Common myeloid progenitor, CD34-positive (primary cell): ENCODE results near the gene SUGCT.

Experiments used
- CTCF ChIA-PET: fragments of 350-600 bp; sonication (Branson Sonifier 250); formaldehyde crosslinking; loops from one replicate; lab custom pipeline; 2021; ENCODE audit warnings: antibody characterized with exemption; lab: Charles Lee
- POLR2A ChIA-PET: fragments of 350-600 bp; sonication (Branson Sonifier 250); formaldehyde crosslinking; loops from one replicate; lab custom pipeline; 2021; ENCODE audit warnings: antibody characterized with exemption; lab: Charles Lee
- DNase-seq, 3 donors: peaks; one replicate each; pipeline versions ENCODE4 v3.0.0 to v3.0.0-alpha.2; 2013
- H3K27ac ChIP-seq, 2 experiments: 1 replicate in 1 of 2; 2 replicates in 1 of 2; pipeline ENCODE4 v1.7.0; 2013; ENCODE audit warnings: inconsistent platforms in 2 of 2, low read length in 2 of 2, mild to moderate bottlenecking in 2 of 2, low read depth in 1 of 2, moderate library complexity in 1 of 2; ENCODE audit not compliant: severe bottlenecking in 2 of 2, insufficient read depth in 1 of 2, poor library complexity in 1 of 2
- H3K27me3 ChIP-seq, 5 experiments: replicated peaks in 2 of 5; 1 replicate in 3 of 5; 2 replicates in 2 of 5; pipeline versions ENCODE4 v1.6.1 to v1.7.0; 2013; ENCODE audit warnings: low read length in 4 of 5, mild to moderate bottlenecking in 2 of 5, moderate library complexity in 2 of 5, inconsistent platforms in 1 of 5; ENCODE audit not compliant: insufficient read depth in 5 of 5, control insufficient read depth in 4 of 5
- H3K36me3 ChIP-seq, 4 experiments: 1 replicate in 2 of 4; 2 replicates in 2 of 4; pipeline versions ENCODE4 v1.6.1 to v1.7.0; 2013; ENCODE audit warnings: low read length in 3 of 4, control low read depth in 1 of 4, mild to moderate bottlenecking in 1 of 4; ENCODE audit not compliant: control insufficient read depth in 4 of 4, insufficient read depth in 4 of 4
- H3K4me1 ChIP-seq, 4 experiments: 1 replicate in 3 of 4; 2 replicates in 1 of 4; pipeline versions ENCODE4 v1.6.1 to v1.7.1; 2013; ENCODE audit warnings: low read length in 3 of 4, mild to moderate bottlenecking in 3 of 4, control low read depth in 1 of 4, inconsistent platforms in 1 of 4, moderate library complexity in 1 of 4; ENCODE audit not compliant: control insufficient read depth in 4 of 4, insufficient read depth in 4 of 4; ENCODE audit errors: control extremely low read depth in 1 of 4
- H3K4me3 ChIP-seq, 7 experiments: 1 replicate in 4 of 7; 2 replicates in 3 of 7; pipeline versions ENCODE4 v1.5.1 to v1.7.0; 2013; ENCODE audit warnings: mild to moderate bottlenecking in 7 of 7, low read length in 6 of 7, moderate library complexity in 6 of 7, inconsistent platforms in 2 of 7, low read depth in 2 of 7, control low read depth in 1 of 7; ENCODE audit not compliant: insufficient read depth in 4 of 7, control insufficient read depth in 1 of 7; ENCODE audit errors: extremely low read depth in 1 of 7
- H3K9me3 ChIP-seq, 5 experiments: 1 replicate in 4 of 5; 2 replicates in 1 of 5; pipeline versions ENCODE4 v1.6.1 to v1.7.1; 2013; ENCODE audit warnings: low read length in 4 of 5, mild to moderate bottlenecking in 2 of 5, inconsistent platforms in 1 of 5, low read depth in 1 of 5, moderate library complexity in 1 of 5; ENCODE audit not compliant: control insufficient read depth in 4 of 5, insufficient read depth in 2 of 5; ENCODE audit errors: control extremely low read depth in 1 of 5
- WGBS: methylation state at CpG from one replicate; pipeline ENCODE4 v1.1.5; 2013; ENCODE audit not compliant: insufficient coverage; 5-methylcytosine and 5-hydroxymethylcytosine counted together

Gene SUGCT

DNA sequence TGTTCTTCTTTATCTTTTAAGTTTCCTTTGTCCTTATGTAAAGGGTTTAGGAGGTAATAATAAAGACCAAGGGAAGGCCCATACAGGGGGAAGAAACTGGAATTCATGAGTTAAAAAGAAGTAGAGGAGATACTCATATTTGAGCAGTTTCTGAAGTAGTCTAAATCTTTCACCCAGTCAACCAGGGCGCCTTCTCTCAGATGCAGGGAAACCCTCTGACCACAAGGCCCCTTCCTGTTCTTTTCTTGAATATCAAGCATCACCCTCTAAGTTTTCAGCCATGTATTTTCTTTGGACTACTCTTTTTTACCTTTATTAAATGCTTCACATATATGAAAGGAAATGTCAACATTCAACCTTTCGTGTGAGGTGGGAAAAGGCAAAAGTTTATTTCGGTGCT lies 630.8 kb downstream of the SUGCT start:
- Histone ChIP-seq H3K4me3 (no peak overlapping the region), H3K9me3 (no peaks in the 10 kb centered on the region), H3K4me1 (peaks cover 3 to 18% (median 6%) of the 10 kb centered on the region in 4 experiments), H3K27ac (no peak overlapping the region), H3K36me3 (no peaks in the 10 kb centered on the region), H3K27me3 (peaks cover 0 to 2% (median 0%) of the 10 kb centered on the region in 5 experiments)
- DNase-seq: peak; percentile 20 to 83 (median 71)
- POLR2A ChIA-PET: no interaction called here
- WGBS: no CpG with 5 or more reads among the region's 3 CpGs
- CTCF ChIA-PET: interaction anchor here (1.5 kb wide), 1 partner anchor 13 kb away, joined by 3 read pairs; no protein-coding TSS in a partner anchor

GRCh38 chr7:40772096-40772495 lies 637.3 kb downstream of the SUGCT start:
- Histone ChIP-seq H3K27ac (no peak overlapping the region), H3K9me3 (no peaks in the 10 kb centered on the region), H3K36me3 (no peaks in the 10 kb centered on the region), H3K4me3 (no peak overlapping the region), H3K4me1 (peaks cover 0 to 4% (median 1%) of the 10 kb centered on the region in 4 experiments), H3K27me3 (peaks cover 0 to under 1% (median 0%) of the 10 kb centered on the region in 5 experiments)
- 79% methylated on average over 2 of the region's 3 CpGs for whole genome bisulfite sequencing
- ChIA-PET POLR2A (no interaction called here), CTCF (no interaction called here)
- DNase-seq: no peak

DNA sequence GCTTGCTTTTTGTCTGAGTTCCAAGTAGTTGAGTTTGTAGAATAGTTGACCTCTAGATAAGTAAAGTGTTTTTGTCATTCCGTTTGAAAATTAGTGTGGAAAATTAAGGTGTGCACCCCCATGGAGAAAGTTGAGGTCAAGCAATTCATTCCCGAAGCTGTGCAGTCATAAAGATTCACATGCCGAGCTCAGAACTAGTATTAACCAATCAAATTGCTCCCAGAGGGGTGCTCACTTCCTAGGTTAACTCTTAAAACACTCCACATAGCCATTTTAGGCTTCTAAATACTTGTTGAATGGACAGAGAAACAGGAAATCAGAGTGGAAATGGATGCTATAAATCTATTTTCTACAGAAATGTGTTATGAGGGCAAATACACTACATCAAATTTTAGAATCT lies 638.9 kb downstream of the SUGCT start:
- Histone ChIP-seq H3K27me3 (peaks cover 0 to 1% (median 0%) of the 10 kb centered on the region in 5 experiments), H3K4me1 (peaks cover 0 to 4% (median 1%) of the 10 kb centered on the region in 4 experiments), H3K36me3 (no peaks in the 10 kb centered on the region), H3K9me3 (no peaks in the 10 kb centered on the region), H3K4me3 (no peak overlapping the region), H3K27ac (no peak overlapping the region)
- WGBS: 70% methylated on average over 2 of the region's 3 CpGs
- ChIA-PET POLR2A (no interaction called here), CTCF (no interaction called here)
- no peak for DNase-seq

DNA sequence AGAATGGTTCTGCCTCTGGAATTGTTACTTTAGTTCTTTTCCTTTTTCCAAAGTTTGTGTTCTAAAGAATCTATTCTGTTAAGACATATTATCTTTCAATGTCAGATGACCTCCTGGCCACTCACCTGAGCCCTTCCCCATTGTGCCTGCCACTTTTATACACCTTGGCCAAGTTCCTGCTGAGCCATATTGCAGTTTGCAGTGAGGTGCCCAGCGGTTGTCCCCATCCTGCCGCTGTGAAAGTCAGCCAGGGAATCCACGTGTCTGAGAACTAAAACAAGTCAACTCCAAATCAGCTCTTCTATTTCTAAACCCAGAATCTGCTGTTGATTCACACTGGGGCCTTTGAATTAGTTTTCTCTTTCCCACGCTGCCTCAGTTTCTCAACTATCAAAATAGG lies 641.1 kb downstream of the SUGCT start:
- no peak for DNase-seq
- no peak overlapping the region for H3K27ac ChIP-seq
- peaks cover 0 to 4% (median 1%) of the 10 kb centered on the region in 4 experiments for H3K4me1 ChIP-seq
- POLR2A ChIA-PET: no interaction called here
- H3K36me3 ChIP-seq: no peaks in the 10 kb centered on the region
- no peaks in the 10 kb centered on the region for H3K9me3 ChIP-seq
- no peak overlapping the region for H3K4me3 ChIP-seq
- H3K27me3 ChIP-seq: peaks cover 0 to 1% (median 0%) of the 10 kb centered on the region in 5 experiments
- 95% methylated on average over 4 of the region's 4 CpGs for WGBS
- CTCF ChIA-PET: no interaction called here

DNA sequence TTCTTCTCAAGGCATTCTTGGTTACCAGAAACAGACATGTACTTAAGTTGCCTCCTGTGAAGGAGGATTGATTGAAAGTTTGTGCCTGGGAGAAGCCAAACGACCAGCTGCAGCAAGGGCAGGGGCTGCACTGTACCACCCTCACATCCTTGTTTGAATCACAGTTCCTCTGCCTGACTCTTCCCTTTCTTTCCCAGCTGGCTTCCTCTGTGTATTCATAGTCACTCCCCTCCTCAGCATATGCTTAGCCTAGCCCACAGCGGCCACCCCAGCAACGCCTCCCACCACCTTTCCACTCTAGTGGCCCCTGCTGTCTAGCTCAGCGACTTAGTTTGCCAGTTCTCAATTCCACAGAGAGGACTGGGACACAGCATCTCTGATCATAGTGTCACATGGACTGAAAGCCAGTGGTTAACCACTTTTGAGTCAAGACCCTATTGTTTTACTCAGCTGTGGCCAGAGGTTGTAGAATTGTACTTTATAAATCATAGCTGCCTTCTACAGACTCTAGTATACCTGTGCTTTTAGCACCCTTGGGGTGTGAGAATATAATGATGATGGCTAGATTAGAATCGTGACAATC lies 643.0 kb downstream of the SUGCT start:
- ChIA-PET POLR2A (interaction anchor here (0.6 kb wide), 1 partner anchor 223 kb away, joined by 4 read pairs; no protein-coding TSS in a partner anchor), CTCF (interaction anchor here (1.1 kb wide), 1 partner anchor 17 kb away, joined by 3 read pairs; no protein-coding TSS in a partner anchor)
- Histone ChIP-seq H3K27ac (no peak overlapping the region), H3K36me3 (no peaks in the 10 kb centered on the region), H3K4me3 (no peak overlapping the region), H3K4me1 (peaks cover 0 to 9% (median 2%) of the 10 kb centered on the region in 4 experiments), H3K27me3 (peaks cover 0 to 1% (median 0%) of the 10 kb centered on the region in 5 experiments), H3K9me3 (no peaks in the 10 kb centered on the region)
- 70% methylated on average over 1 of the region's 5 CpGs for WGBS
- DNase-seq: no peak

DNA sequence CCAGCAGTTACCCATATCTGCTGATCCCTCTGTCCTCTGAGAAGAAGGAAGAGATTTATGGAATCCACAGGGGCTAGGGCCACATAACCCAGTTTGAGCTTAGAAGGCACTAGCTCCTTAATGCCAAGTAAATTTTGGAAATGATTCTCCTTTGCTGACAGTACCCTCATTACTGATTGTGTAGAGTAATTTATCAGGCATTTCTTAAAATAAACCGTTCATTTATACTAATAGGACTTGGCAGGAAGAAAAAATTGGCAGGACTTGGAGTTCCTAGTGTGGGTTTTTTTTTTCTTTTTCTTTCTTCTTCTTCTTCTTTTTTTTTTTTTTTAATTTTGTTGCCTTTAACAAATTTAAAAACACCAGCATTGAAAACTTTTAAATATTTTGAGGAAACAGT lies 645.7 kb downstream of the SUGCT start:
- peaks cover 0 to 17% (median 1%) of the 10 kb centered on the region in 4 experiments for H3K4me1 ChIP-seq
- ChIA-PET POLR2A (no interaction called here), CTCF (interaction anchor here (0.6 to 1.2 kb wide), 2 partner anchors 17 to 450 kb away, joined by 3 read pairs; no protein-coding TSS in a partner anchor)
- DNase-seq: no peak
- H3K36me3 ChIP-seq: no peaks in the 10 kb centered on the region
- H3K27me3 ChIP-seq: peaks cover 0 to 1% (median 0%) of the 10 kb centered on the region in 5 experiments
- H3K4me3 ChIP-seq: no peak overlapping the region
- no peaks in the 10 kb centered on the region for H3K9me3 ChIP-seq
- no CpG with 5 or more reads among the region's 1 CpG for WGBS
- no peak overlapping the region for H3K27ac ChIP-seq

DNA sequence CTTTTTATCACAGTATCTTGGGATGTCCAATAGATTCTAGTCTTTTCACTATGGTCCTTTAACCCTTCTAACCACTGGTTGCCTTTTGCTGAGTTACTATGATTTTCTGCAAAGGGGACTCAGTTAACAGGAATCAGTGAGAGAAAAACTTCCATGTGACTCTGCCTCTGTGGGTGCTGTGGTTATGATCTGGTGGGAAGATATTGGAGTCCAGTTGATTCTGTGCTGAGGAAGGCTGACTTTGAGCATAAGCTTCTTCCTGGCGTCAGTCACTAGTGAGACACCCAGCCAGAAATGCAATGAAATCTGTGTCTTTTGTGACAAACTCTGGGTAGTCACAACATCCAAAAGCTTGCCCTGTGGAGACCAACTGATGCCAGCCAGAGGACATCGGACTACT lies 648.0 kb downstream of the SUGCT start:
- 77% methylated on average over 2 of the region's 2 CpGs for WGBS
- POLR2A ChIA-PET: no interaction called here
- peak in 2 of 3 donors; percentile 17 to 26 for DNase-seq

More for the DNA sequence above, 648.0 kb downstream of the SUGCT start:
- H3K27ac ChIP-seq: no peak overlapping the region
- H3K4me1 ChIP-seq: peaks cover 0 to 17% (median 1%) of the 10 kb centered on the region in 4 experiments
- no peaks in the 10 kb centered on the region for H3K27me3 ChIP-seq
- H3K36me3 ChIP-seq: no peaks in the 10 kb centered on the region
- H3K9me3 ChIP-seq: peaks cover 0 to 2% (median 0%) of the 10 kb centered on the region in 5 experiments
- CTCF ChIA-PET: no interaction called here
- H3K4me3 ChIP-seq: no peak overlapping the region
